Thyroid gland (tissue), 4 donors: ENCODE results near the gene SMIM35.

Experiments
- CTCF ChIP-seq, 6 experiments: fragments of 200-600 bp in 3 of 6; fragments of 450-650 bp in 3 of 6; sonication (generic) in 3 of 6; IDR thresholded peaks; one replicate each; pipeline ENCODE4 v1.5.1; 2016 to 2019; ENCODE audit warnings: antibody characterized with exemption in 6 of 6, mild to moderate bottlenecking in 2 of 6, inconsistent platforms in 1 of 6, moderate library complexity in 1 of 6
- POLR2A ChIP-seq, 2 donors: fragments of 450-650 bp; IDR thresholded peaks; one replicate each; pipeline ENCODE4 v1.6.1; 2017; ENCODE audit warnings: antibody characterized with exemption in 2 of 2, mild to moderate bottlenecking in 2 of 2, moderate library complexity in 1 of 2

DNA sequence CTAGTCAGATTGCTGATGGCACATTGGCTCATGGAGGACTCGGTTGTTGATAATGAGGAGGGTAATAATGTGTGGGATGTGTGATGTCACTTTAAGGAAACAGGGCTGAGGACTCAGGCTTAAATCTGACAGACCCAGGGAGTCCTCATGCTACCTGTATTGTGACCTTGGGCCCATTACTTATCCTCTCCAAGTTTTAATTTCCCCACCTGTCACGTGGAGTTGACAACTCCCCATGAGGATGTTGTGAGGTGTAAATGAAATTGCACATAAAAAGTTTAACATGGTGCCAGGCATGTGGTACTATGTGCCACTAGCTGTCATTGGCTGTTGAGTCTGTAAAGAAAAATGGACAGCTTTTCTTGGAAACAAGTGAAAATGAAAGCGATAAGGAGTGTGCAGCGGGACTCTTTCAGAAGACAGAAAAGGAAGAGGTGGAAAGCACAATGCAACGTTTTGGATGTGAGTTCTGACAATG is 85.2 kb downstream of the SMIM35 start:
- TF ChIP-seq CTCF (IDR thresholded peaks at IDR 0.05) (no peak), POLR2A (IDR thresholded peaks at IDR 0.05) (no peak)
